Measurements from ENCODE around the gene ALPK1.

The ALPK1 gene

GRCh38 chr4:112448306-112449132 lies 151.3 kb downstream of the ALPK1 start:
- TF ChIP-seq CTCF (IDR thresholded peaks at IDR 0.05; ENCODE audit: extremely low read depth, missing control alignments), result no peak
- no peak for DNase-seq (ENCODE audit: low spot score)

GRCh38 chr4:112449708-112450107 lies 152.5 kb downstream of the ALPK1 start:
- DNase-seq (ENCODE audit: low spot score), result no peak
- TF ChIP-seq CTCF (IDR thresholded peaks at IDR 0.05; ENCODE audit: extremely low read depth, missing control alignments), result no peak

GRCh38 chr4:112451104-112451503 lies 153.9 kb downstream of the ALPK1 start:
- no peak for DNase-seq (ENCODE audit: low spot score)
- no peak for TF ChIP-seq CTCF (IDR thresholded peaks at IDR 0.05; ENCODE audit: extremely low read depth, missing control alignments)

GRCh38 chr4:112451831-112452230 lies 154.7 kb downstream of the ALPK1 start:
- no peak for DNase-seq (ENCODE audit: low spot score)

GRCh38 chr4:112453321-112453720 lies 156.2 kb downstream of the ALPK1 start:
- DNase-seq (ENCODE audit: low spot score), result no peak
- no peak for TF ChIP-seq CTCF (IDR thresholded peaks at IDR 0.05; ENCODE audit: extremely low read depth, missing control alignments)

More at GRCh38 chr4:112451831-112452230, 154.7 kb downstream of the ALPK1 start:
- no peak for TF ChIP-seq CTCF (IDR thresholded peaks at IDR 0.05; ENCODE audit: extremely low read depth, missing control alignments)

GRCh38 chr4:112472318-112472717 lies 175.1 kb downstream of the ALPK1 start:
- no peak for DNase-seq (ENCODE audit: low spot score)
- no peak for TF ChIP-seq CTCF (IDR thresholded peaks at IDR 0.05; ENCODE audit: extremely low read depth, missing control alignments)

GRCh38 chr4:112473985-112474384 lies 176.8 kb downstream of the ALPK1 start:
- no peak for TF ChIP-seq CTCF (IDR thresholded peaks at IDR 0.05; ENCODE audit: extremely low read depth, missing control alignments)
- no peak for DNase-seq (ENCODE audit: low spot score)
